K562 (cell line): ENCODE results near the gene FXYD4. TPM values are rescaled to one million over a fixed set of nuclear protein-coding genes. Genes with fewer than 3 reads are reported as not detected.
A peak's percentile ranks its signal among the peaks of the same experiment; 100 is the strongest.

ENCODE experiments used
- BACH1 ChIP-seq: fragments of 200-800 bp; sonication (Bioruptor generic); IDR thresholded peaks from 2 replicates; pipeline ENCODE4 v1.6.1; 2016; ENCODE audit warnings: missing genetic modification characterization, missing compliant biosample characterization
- EP300 ChIP-seq: IDR thresholded peaks from 2 replicates; pipeline ENCODE4 v1.6.1; 2012; ENCODE audit warnings: low read length, improper control_type of control experiment
- FOSL1 ChIP-seq: fragments of 200-800 bp; sonication (Bioruptor generic); conservative IDR thresholded peaks from 2 replicates; pipeline ENCODE4 v1.6.1; 2016; ENCODE audit warnings: missing genetic modification characterization, missing compliant biosample characterization
- HCFC1 ChIP-seq: IDR thresholded peaks from 2 replicates; pipeline ENCODE4 v1.6.1; 2012; ENCODE audit warnings: low read depth, low read length, improper control_type of control experiment
- KAT7 ChIP-seq: sonication (generic); formaldehyde crosslinking; IDR thresholded peaks from 2 replicates; pipeline ENCODE4 v1.8.0; 2022; ENCODE audit warnings: missing genetic modification reagents, mild to moderate bottlenecking, borderline replicate concordance
- MAFG ChIP-seq: fragments of 450-650 bp; conservative IDR thresholded peaks from 2 replicates; pipeline ENCODE4 v1.6.1; 2016; ENCODE audit warnings: missing genetic modification characterization, missing compliant biosample characterization
- MEF2A ChIP-seq: IDR thresholded peaks from 2 replicates; pipeline ENCODE4 v1.6.1; 2011; ENCODE audit warnings: low read depth, mild to moderate bottlenecking, low read length, moderate library complexity; ENCODE audit not compliant: control insufficient read depth
- MTA3 ChIP-seq: fragments of 450-650 bp; formaldehyde crosslinking; IDR thresholded peaks from 2 replicates; pipeline ENCODE4 v1.6.1; 2017; ENCODE audit warnings: mild to moderate bottlenecking, borderline replicate concordance
- NFIX ChIP-seq: fragments of 250-450 bp; sonication (Bioruptor Pico); IDR thresholded peaks from 2 replicates; pipeline ENCODE4 v1.4.0; 2020; ENCODE audit warnings: low read depth, mild to moderate bottlenecking, moderate library complexity
- PCBP1 ChIP-seq: fragments of 200-400 bp; formaldehyde crosslinking; IDR thresholded peaks from 2 replicates; pipeline ENCODE4 v1.6.1; 2018; ENCODE audit warnings: mild to moderate bottlenecking, low read depth, low read length; ENCODE audit not compliant: poor library complexity, severe bottlenecking
- POLR2AphosphoS5 ChIP-seq: IDR thresholded peaks from 2 replicates; pipeline ENCODE4 v1.6.1; 2011; ENCODE audit warnings: mild to moderate bottlenecking, low read depth, low read length, moderate library complexity; ENCODE audit not compliant: control insufficient read depth, insufficient read depth
- RFX1 ChIP-seq: fragments of 450-650 bp; IDR thresholded peaks from 2 replicates; pipeline ENCODE4 v1.6.1; 2016; ENCODE audit warnings: mild to moderate bottlenecking, moderate library complexity
- SAFB ChIP-seq: fragments of 200-400 bp; formaldehyde crosslinking; IDR thresholded peaks from 2 replicates; pipeline ENCODE4 v1.6.1; 2017; ENCODE audit warnings: low read depth, low read length, borderline replicate concordance
- SUPT5H ChIP-seq: fragments of 450-650 bp; IDR thresholded peaks from 2 replicates; pipeline ENCODE4 v1.6.1; 2016
- ZBTB7A ChIP-seq: IDR thresholded peaks from 2 replicates; pipeline ENCODE4 v1.6.1; 2011; ENCODE audit warnings: low read depth, mild to moderate bottlenecking, low read length, moderate library complexity, borderline replicate concordance; ENCODE audit not compliant: control insufficient read depth
- ZNF184 ChIP-seq: sonication (generic); formaldehyde crosslinking; IDR thresholded peaks from 2 replicates; pipeline ENCODE4 v1.5.0; 2020; ENCODE audit warnings: missing genetic modification reagents
- ZNF282 ChIP-seq: sonication (generic); formaldehyde crosslinking; IDR thresholded peaks from 2 replicates; pipeline ENCODE4 v1.8.1; 2023; ENCODE audit warnings: missing genetic modification reagents
- ZSCAN29 ChIP-seq: fragments of 450-650 bp; IDR thresholded peaks from 2 replicates; pipeline ENCODE4 v1.6.1; 2017
- polyA plus RNA-seq, 8 experiments: library from polyadenylated mRNA; depleted of rRNA in 4 of 8; stranded (reverse) in 5 of 8; unstranded in 3 of 8; fragments of >200 nt; fragmentation: Nextera tagmentation in 2 of 8; fragmentation: Illumina TruSeq in 1 of 8; extraction: Ambion mirVana in 2 of 8; extraction: Trizol in 1 of 8; gene quantifications; 2 replicates each; pipeline versions ENCODE4 v1.2.1 to v1.2.3, GENCODE V29; 2011 to 2014; ENCODE audit warnings: inconsistent platforms in 1 of 8, missing spikeins in 1 of 8
- total RNA-seq, 7 experiments: library from RNA; depleted of rRNA in 6 of 7; stranded (reverse); fragments of >200 nt in 6 of 7; fragmentation: Illumina TruSeq in 2 of 7; extraction: Trizol in 2 of 7; gene quantifications; 2 replicates each; pipeline versions ENCODE4 v1.2.1 to v1.2.3, GENCODE V29; 2011 to 2021; ENCODE audit warnings: low replicate concordance in 1 of 7
- TF ChIP-seq, protein P1 (sequence below): fragments of 450-650 bp; IDR thresholded peaks from 2 replicates; pipeline ENCODE4 v1.6.1; 2018; ENCODE audit warnings: mild to moderate bottlenecking, low read depth; ENCODE audit not compliant: partially characterized antibody
- TF ChIP-seq, protein P2 (sequence below): IDR thresholded peaks from 2 replicates; pipeline ENCODE4 v1.6.1; 2014; ENCODE audit warnings: antibody characterized with exemption
- TF ChIP-seq, protein P3 (sequence below): sonication (generic); formaldehyde crosslinking; IDR thresholded peaks from 2 replicates; pipeline ENCODE4 v1.8.0; 2022; ENCODE audit warnings: mild to moderate bottlenecking, missing genetic modification reagents
- TF ChIP-seq, protein P4 (sequence below): sonication (generic); formaldehyde crosslinking; IDR thresholded peaks from 2 replicates; pipeline ENCODE4 v1.8.0; 2022; ENCODE audit warnings: mild to moderate bottlenecking, missing genetic modification reagents
- TF ChIP-seq, protein P5 (sequence below): fragments of 200-800 bp; sonication (Bioruptor generic); IDR thresholded peaks from 2 replicates; pipeline ENCODE4 v1.6.1; 2017; ENCODE audit warnings: missing genetic modification characterization, missing compliant biosample characterization

FXYD4 gene
- total and polyA plus RNA-seq, 9 of the 15 experiments (the other 6 are each of a cell fraction or from before 2014, with no cell fraction given): not detected

DNA sequence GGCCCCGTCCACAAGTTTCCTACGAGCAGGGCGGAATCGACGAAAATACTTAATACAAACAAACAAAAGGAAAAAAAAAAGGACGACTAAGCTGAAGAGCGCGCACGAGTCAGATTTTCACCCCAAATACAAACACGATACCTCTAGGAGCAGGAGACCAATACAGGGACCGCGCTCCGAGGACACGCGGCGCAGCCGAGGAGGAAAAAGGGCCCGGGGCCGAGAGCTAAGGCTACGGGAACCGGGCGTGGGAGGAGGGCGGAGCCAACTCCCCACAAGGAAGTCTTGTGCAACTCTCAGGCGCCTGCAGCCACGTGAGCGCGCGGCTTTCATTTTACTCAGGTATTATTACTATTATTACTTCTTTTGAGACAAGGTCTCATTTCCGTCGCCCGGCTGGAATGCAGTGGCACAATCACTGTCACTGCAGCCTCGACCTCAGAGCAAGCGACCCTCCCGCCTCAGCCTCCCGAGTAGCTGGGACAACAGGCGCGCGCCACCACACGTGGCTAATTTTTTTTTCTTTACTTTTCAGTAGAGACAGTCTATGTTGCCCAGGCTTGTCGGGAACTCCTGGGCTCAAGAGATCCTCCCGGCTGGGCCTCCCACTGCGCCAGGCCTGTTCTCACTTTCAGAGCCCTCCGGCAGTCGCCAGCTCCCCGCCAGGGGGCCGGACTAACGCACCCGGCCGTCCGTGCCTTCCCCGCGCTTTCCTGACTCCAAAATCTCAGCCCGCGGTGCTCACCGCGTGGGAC lies 36.3 kb downstream of the FXYD4 start (continued):
- TF ChIP-seq POLR2AphosphoS5: peak; percentile 98
- TF ChIP-seq, protein P1, sequence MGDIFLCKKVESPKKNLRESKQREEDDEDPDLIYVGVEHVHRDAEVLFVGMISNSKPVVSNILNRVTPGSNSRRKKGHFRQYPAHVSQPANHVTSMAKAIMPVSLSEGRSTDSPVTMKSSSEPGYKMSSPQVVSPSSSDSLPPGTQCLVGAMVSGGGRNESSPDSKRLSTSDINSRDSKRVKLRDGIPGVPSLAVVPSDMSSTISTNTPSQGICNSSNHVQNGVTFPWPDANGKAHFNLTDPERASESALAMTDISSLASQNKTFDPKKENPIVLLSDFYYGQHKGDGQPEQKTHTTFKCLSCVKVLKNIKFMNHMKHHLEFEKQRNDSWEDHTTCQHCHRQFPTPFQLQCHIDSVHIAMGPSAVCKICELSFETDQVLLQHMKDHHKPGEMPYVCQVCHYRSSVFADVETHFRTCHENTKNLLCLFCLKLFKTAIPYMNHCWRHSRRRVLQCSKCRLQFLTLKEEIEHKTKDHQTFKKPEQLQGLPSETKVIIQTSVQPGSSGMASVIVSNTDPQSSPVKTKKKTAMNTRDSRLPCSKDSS: no peak
- peak; percentile 8 for TF ChIP-seq PCBP1
- 0 out of 2 replicates have a peak, but pooled peaks have one; percentile 63 for TF ChIP-seq SAFB
- TF ChIP-seq BACH1 (tag): no peak
- no peak for TF ChIP-seq ZNF184
- TF ChIP-seq, protein P2, sequence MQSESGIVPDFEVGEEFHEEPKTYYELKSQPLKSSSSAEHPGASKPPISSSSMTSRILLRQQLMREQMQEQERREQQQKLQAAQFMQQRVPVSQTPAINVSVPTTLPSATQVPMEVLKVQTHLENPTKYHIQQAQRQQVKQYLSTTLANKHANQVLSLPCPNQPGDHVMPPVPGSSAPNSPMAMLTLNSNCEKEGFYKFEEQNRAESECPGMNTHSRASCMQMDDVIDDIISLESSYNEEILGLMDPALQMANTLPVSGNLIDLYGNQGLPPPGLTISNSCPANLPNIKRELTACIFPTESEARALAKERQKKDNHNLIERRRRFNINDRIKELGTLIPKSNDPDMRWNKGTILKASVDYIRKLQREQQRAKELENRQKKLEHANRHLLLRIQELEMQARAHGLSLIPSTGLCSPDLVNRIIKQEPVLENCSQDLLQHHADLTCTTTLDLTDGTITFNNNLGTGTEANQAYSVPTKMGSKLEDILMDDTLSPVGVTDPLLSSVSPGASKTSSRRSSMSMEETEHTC: peak; percentile 89
- peak; percentile 73 for TF ChIP-seq EP300
- TF ChIP-seq MTA3: peak; percentile 77
- TF ChIP-seq KAT7 (CRISPR knock-in tag): peak; percentile 50; the same call in 1 of the 2 replicates
- TF ChIP-seq, protein P3, sequence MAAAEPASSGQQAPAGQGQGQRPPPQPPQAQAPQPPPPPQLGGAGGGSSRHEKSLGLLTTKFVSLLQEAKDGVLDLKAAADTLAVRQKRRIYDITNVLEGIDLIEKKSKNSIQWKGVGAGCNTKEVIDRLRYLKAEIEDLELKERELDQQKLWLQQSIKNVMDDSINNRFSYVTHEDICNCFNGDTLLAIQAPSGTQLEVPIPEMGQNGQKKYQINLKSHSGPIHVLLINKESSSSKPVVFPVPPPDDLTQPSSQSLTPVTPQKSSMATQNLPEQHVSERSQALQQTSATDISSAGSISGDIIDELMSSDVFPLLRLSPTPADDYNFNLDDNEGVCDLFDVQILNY (CRISPR knock-in tag): peak; percentile 71
- TF ChIP-seq SUPT5H: peak; percentile 98
- peak; percentile 13; the same call in 1 of the 2 replicates for TF ChIP-seq ZBTB7A
- peak; percentile 48; the same call in 1 of the 2 replicates for TF ChIP-seq HCFC1
- TF ChIP-seq ZNF282: 0 out of 2 replicates have a peak, but pooled peaks have one; percentile 39
- TF ChIP-seq MAFG: no peak
- TF ChIP-seq, protein P4, sequence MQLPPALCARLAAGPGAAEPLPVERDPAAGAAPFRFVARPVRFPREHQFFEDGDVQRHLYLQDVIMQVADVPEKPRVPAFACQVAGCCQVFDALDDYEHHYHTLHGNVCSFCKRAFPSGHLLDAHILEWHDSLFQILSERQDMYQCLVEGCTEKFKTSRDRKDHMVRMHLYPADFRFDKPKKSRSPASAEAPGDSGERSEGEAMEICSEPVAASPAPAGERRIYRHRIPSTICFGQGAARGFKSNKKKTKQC: peak; percentile 66
- no peak for TF ChIP-seq MEF2A
- no peak for TF ChIP-seq RFX1
- 0 out of 2 replicates have a peak, but pooled peaks have one; percentile 23 for TF ChIP-seq ZSCAN29
- TF ChIP-seq FOSL1: no peak; the same call in 1 of the 2 replicates
- no peak for TF ChIP-seq NFIX (CRISPR knock-in tag)
- TF ChIP-seq, protein P5, sequence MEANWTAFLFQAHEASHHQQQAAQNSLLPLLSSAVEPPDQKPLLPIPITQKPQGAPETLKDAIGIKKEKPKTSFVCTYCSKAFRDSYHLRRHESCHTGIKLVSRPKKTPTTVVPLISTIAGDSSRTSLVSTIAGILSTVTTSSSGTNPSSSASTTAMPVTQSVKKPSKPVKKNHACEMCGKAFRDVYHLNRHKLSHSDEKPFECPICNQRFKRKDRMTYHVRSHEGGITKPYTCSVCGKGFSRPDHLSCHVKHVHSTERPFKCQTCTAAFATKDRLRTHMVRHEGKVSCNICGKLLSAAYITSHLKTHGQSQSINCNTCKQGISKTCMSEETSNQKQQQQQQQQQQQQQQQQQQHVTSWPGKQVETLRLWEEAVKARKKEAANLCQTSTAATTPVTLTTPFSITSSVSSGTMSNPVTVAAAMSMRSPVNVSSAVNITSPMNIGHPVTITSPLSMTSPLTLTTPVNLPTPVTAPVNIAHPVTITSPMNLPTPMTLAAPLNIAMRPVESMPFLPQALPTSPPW: peak; percentile 48
